WI38 (cell line): ENCODE data around the gene RBSN.

ENCODE experiments used
- H3K4me3 ChIP-seq: 2 replicates; pipeline ENCODE4 v1.5.1; 2011; ENCODE audit warnings: low read depth, mild to moderate bottlenecking, control low read depth, low read length
- TF ChIP-seq, protein P1 (sequence below): IDR thresholded peaks from 2 replicates; pipeline ENCODE4 v1.5.1; 2012; ENCODE audit warnings: low read depth, mild to moderate bottlenecking, control low read depth, low read length

Gene RBSN

GRCh38 chr3:15049584-15049983 is 49.4 kb downstream of the RBSN start:
- H3K4me3 ChIP-seq = no peak overlapping the region
- TF ChIP-seq, protein P1, sequence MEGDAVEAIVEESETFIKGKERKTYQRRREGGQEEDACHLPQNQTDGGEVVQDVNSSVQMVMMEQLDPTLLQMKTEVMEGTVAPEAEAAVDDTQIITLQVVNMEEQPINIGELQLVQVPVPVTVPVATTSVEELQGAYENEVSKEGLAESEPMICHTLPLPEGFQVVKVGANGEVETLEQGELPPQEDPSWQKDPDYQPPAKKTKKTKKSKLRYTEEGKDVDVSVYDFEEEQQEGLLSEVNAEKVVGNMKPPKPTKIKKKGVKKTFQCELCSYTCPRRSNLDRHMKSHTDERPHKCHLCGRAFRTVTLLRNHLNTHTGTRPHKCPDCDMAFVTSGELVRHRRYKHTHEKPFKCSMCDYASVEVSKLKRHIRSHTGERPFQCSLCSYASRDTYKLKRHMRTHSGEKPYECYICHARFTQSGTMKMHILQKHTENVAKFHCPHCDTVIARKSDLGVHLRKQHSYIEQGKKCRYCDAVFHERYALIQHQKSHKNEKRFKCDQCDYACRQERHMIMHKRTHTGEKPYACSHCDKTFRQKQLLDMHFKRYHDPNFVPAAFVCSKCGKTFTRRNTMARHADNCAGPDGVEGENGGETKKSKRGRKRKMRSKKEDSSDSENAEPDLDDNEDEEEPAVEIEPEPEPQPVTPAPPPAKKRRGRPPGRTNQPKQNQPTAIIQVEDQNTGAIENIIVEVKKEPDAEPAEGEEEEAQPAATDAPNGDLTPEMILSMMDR = no peak

- TF ChIP-seq, protein P1 = no peak
Observed at GRCh38 chr3:15045667-15046066, 53.3 kb downstream of the RBSN start.

GRCh38 chr3:15044326-15044725 is 54.6 kb downstream of the RBSN start:
- no peak overlapping the region for H3K4me3 ChIP-seq
- TF ChIP-seq, protein P1 = no peak

More at GRCh38 chr3:15045667-15046066, 53.3 kb downstream of the RBSN start:
- H3K4me3 ChIP-seq = no peak overlapping the region

GRCh38 chr3:15043408-15044171 is 55.4 kb downstream of the RBSN start:
- TF ChIP-seq, protein P1 = no peak
- H3K4me3 ChIP-seq = no peak overlapping the region

DNA sequence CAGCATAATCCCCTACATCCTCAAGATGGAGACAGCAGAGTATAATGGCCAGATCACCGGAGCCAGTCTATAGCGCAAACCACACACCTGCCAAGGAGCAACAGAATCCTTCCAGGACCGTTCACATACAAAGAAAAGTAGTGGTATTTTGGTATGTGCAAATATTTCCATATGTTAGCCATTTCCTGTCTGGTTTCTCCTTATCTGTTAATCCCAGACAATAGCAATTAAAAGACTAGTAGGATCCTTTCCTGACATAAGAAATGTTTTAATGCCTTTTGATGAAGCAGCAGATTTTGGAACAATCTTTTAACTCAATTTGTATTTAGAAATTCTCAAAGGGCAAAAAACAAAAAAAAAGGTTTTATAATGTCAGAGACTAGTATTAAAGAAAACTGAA is 56.0 kb downstream of the RBSN start:
- TF ChIP-seq, protein P1 = no peak
- no peak overlapping the region for H3K4me3 ChIP-seq

DNA sequence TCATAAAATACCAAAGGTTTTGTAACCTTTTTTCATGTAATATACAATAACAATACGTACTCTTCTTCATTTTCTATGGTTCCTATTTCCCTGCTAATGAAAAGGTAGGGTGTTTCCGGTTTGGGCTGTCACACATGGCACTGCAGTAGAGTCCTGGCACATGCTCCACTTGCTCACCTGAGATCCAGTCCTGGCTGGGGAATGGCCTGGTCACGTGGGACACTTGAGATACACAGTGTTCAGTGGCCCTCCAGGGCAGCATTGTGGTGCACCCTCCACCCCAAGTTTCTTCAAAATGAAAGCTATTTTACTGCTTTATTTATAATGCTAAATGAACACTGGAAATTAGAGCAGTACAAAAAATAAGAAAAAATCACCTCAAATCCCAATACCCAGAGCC is 57.0 kb downstream of the RBSN start:
- TF ChIP-seq, protein P1 = no peak

DNA sequence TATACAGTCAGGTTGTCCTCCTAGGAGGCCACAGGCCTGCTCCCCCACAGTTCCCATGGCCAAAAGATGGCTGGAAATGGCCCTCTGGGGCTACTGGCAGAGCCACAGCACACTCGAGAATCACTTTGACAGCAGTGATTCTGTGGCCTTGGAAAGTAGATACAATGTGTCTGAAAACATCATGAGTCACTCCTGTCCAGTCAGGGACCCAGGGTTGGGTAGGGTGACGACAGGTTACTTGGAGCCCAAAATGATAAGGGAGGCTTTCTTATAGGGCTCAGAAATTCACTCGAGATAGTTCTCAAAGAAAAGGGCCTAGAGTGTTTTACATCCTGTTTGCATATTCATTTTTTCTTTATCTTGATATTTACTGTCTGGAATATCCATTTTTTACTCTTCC is 58.1 kb downstream of the RBSN start:
- TF ChIP-seq, protein P1 = no peak
- no peak overlapping the region for H3K4me3 ChIP-seq

More for the DNA sequence above, 57.0 kb downstream of the RBSN start:
- H3K4me3 ChIP-seq = no peak overlapping the region
